ENCODE data around the gene AIG1. TPM values are rescaled to one million over a fixed set of nuclear protein-coding genes. Genes with fewer than 3 reads are reported as not detected.

Gene AIG1
- total RNA-seq, 1 experiment from 2014 or later: 51.1 TPM

- no TSS peak for BruUV-seq (replicated peaks)
- DNase-seq (ENCODE audit: low read depth, low spot score): no peak
- H2AFZ ChIP-seq (ENCODE audit: low read depth, low read length, poor library complexity, severe bottlenecking): no peak overlapping the region
Observed at GRCh38 chr6:143191361-143191760, 130.7 kb downstream of the AIG1 start.

More at GRCh38 chr6:143191361-143191760, 130.7 kb downstream of the AIG1 start:
- ATAC-seq: no peak
- Histone ChIP-seq H3K4me1 (ENCODE audit: control insufficient read depth in 1 of 2, insufficient read depth in 2 of 2, low read length in 2 of 2) (no peaks in the 10 kb centered on the region), H3K4me3 (replicated peaks in 1 of 2; ENCODE audit: low read depth in 1 of 2, low read length in 2 of 2) (no peak overlapping the region), H3K27me3 (ENCODE audit: insufficient read depth, low read length) (no peaks in the 10 kb centered on the region), H3K27ac (ENCODE audit: low read depth, low read length) (no peak overlapping the region), H3K36me3 (ENCODE audit: control insufficient read depth in 1 of 2, insufficient read depth in 2 of 2, low read length in 2 of 2) (no peaks in the 10 kb centered on the region), H3K79me2 (ENCODE audit: insufficient read depth, low read length) (no peaks in the 10 kb centered on the region), H3K9ac (ENCODE audit: low read length) (no peak overlapping the region), H3K4me2 (ENCODE audit: low read length) (no peak overlapping the region), H4K20me1 (ENCODE audit: insufficient read depth) (no peaks in the 10 kb centered on the region; the same call in 1 of the 2 replicates), H3K9me3 (ENCODE audit: control insufficient read depth in 1 of 2, insufficient read depth in 1 of 2, low read depth in 1 of 2, low read length in 2 of 2) (no peaks in the 10 kb centered on the region), H3K9me2 (ENCODE audit: insufficient read depth) (no peaks in the 10 kb centered on the region)
- ChIA-PET POLR2A (no interaction called here), CTCF (no interaction called here), RAD21 (ENCODE audit: low non-redundant PET in 1 of 2, low total read pairs in 2 of 2, uncharacterized antibody in 2 of 2, unreplicated experiment in 2 of 2) (no interaction called here)
- intact Hi-C loops (cut with micrococcal nuclease): no loop called here
- no peak for TF ChIP-seq SRF (IDR thresholded peaks at IDR 0.05; ENCODE audit: low read depth)
- no peak for TF ChIP-seq CEBPB (IDR thresholded peaks at IDR 0.05; ENCODE audit: low read depth)
- no peak for TF ChIP-seq EGR1 (IDR thresholded peaks at IDR 0.05; ENCODE audit: low read depth)
- no peak for TF ChIP-seq CBX3 (IDR thresholded peaks at IDR 0.05; ENCODE audit: low read depth)
- no peak for TF ChIP-seq RAD21 (IDR thresholded peaks at IDR 0.05; ENCODE audit: low read depth)
- TF ChIP-seq POLR2AphosphoS5 (IDR thresholded peaks at IDR 0.05; ENCODE audit: low read depth, low read length): no peak
- no peak for TF ChIP-seq ZFX (IDR thresholded peaks at IDR 0.05)
- TF ChIP-seq SIN3A (IDR thresholded peaks at IDR 0.05; ENCODE audit: low read depth): no peak
- TF ChIP-seq, protein P1, sequence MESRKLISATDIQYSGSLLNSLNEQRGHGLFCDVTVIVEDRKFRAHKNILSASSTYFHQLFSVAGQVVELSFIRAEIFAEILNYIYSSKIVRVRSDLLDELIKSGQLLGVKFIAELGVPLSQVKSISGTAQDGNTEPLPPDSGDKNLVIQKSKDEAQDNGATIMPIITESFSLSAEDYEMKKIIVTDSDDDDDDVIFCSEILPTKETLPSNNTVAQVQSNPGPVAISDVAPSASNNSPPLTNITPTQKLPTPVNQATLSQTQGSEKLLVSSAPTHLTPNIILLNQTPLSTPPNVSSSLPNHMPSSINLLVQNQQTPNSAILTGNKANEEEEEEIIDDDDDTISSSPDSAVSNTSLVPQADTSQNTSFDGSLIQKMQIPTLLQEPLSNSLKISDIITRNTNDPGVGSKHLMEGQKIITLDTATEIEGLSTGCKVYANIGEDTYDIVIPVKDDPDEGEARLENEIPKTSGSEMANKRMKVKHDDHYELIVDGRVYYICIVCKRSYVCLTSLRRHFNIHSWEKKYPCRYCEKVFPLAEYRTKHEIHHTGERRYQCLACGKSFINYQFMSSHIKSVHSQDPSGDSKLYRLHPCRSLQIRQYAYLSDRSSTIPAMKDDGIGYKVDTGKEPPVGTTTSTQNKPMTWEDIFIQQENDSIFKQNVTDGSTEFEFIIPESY (IDR thresholded peaks at IDR 0.05; ENCODE audit: extremely low read depth, insufficient replicate concordance, low read length): no peak
- no peak for TF ChIP-seq REST (IDR thresholded peaks at IDR 0.05; ENCODE audit: low read depth)
- TF ChIP-seq YY1 (IDR thresholded peaks at IDR 0.05; ENCODE audit: extremely low read depth, insufficient replicate concordance, low read depth, low read length): no peak
